ENCODE results near the gene ISLR2.

The ISLR2 gene

DNA sequence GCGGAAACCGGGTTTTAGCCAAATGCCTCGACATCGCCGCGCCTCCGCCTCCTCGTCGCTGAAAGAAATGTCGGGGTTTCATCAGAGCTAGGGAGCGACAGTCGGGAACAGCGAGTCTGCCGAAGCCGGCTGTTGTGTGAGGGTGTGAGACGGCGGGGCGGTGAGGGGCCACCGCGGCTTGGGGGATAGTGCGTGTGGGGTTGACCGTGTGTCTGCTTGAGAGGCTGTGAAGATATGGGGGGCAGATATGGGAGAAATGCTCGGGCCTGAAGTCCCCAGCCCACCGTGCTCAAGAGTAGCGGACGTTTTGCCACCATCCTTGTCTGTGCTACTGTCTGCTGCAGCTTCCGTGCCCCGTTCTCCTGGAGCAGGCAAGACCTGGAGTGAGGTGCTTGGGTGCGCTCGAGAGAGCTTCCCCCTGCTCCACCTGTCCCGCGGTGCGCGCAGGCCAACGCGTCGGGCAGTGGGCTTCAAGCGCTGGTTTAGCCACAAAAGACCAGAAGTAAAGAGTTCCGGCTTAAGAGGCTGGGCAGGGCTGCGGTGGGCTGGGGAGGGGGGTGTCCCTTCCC lies 716 bp upstream of the ISLR2 start:
- DNase-seq (ENCODE audit: low read depth) = no peak

DNA sequence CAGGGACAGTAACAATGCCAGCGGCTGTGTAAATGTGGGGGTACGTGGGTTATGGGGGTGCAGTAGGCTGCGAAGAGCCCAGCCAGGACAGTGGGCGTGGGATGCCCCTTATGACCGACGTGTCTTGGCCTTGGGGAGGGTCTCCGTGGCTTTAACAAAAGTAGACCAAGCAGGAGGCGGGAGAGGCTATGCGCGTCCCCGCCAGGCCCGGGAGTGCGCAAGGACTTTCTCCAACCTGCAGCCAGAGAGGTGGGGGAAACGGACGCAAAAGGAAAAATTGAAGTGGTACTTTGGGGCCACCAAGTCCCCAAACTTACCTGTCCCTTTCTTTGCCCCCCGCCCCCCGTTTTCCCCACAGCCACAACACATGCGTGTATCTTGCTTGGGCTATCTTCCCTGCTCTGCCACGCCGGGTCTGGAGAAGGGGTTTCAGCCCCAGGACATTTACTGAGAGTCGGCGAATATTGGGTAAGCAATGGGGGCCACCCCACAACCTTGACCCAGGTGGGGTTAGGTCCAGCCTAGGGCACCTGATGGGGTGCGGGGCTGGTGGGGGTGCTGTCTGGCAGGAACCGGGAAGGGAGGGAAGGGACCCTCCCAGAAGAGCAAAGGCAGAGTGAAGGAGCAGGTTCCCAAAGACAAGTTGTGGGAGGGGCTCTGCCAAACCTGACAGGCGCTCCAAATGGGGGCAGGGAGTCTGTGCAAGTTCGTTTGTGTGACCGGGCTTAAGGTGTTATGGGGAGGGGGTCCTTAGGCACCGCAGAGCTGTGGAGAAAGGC lies 652 bp downstream of the ISLR2 start:
- DNase-seq (ENCODE audit: low read depth) = no peak

DNA sequence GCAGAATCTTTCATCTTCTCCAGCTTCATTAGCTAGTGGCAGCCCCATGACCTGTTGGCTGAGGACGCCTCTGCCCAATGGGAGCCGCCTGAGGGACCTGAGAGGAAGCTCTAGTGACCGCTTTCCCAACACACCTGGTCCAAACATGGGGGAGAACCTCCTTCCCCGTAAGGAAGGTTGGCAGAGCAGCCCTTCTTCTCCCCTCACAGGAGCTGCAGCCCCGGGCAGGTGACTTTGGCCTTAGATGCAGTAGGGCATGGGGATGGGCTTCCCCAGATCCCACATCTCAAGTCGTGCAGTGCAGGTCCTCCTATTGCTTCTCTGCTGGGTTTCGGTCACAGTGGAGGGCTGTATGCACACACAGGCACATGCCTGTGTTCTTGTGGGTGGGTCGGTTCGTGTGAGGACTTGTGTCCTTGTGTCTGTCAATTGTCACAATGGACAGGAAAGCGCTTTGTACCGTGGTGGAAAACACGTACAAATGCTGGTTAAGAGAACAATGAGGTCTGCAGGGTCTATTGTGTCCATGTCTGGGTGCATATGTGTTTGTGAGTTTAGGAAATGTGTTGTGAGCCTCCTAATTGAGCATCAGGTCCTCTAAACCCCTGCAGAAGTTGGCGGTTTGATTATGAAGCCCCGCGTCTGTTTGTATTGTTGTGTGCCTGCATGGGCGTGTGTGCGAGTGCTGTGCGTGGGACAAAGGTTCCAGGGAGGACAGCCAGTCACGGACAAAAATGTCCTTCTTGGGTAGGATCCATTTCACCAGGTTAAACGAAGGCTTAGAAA lies 1.4 kb downstream of the ISLR2 start:
- no peak for DNase-seq (ENCODE audit: low read depth)

DNA sequence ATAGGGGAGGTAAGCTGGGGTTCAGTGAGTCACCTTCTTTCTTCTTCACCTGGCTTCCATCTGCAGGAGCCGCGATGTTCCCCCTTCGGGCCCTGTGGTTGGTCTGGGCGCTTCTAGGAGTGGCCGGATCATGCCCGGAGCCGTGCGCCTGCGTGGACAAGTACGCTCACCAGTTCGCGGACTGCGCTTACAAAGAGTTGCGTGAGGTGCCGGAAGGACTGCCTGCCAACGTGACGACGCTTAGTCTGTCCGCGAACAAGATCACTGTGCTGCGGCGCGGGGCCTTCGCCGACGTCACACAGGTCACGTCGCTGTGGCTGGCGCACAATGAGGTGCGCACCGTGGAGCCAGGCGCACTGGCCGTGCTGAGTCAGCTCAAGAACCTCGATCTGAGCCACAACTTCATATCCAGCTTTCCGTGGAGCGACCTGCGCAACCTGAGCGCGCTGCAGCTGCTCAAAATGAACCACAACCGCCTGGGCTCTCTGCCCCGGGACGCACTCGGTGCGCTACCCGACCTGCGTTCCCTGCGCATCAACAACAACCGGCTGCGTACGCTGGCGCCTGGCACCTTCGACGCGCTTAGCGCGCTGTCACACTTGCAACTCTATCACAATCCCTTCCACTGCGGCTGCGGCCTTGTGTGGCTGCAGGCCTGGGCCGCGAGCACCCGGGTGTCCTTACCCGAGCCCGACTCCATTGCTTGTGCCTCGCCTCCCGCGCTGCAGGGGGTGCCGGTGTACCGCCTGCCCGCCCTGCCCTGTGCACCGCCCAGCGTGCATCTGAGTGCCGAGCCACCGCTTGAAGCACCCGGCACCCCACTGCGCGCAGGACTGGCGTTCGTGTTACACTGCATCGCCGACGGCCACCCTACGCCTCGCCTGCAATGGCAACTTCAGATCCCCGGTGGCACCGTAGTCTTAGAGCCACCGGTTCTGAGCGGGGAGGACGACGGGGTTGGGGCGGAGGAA lies 2.6 kb downstream of the ISLR2 start:
- no peak for DNase-seq (ENCODE audit: low read depth)

GRCh38 chr15:74133694-74134386 lies 3.5 kb downstream of the ISLR2 start:
- DNase-seq (ENCODE audit: low read depth) = no peak

DNA sequence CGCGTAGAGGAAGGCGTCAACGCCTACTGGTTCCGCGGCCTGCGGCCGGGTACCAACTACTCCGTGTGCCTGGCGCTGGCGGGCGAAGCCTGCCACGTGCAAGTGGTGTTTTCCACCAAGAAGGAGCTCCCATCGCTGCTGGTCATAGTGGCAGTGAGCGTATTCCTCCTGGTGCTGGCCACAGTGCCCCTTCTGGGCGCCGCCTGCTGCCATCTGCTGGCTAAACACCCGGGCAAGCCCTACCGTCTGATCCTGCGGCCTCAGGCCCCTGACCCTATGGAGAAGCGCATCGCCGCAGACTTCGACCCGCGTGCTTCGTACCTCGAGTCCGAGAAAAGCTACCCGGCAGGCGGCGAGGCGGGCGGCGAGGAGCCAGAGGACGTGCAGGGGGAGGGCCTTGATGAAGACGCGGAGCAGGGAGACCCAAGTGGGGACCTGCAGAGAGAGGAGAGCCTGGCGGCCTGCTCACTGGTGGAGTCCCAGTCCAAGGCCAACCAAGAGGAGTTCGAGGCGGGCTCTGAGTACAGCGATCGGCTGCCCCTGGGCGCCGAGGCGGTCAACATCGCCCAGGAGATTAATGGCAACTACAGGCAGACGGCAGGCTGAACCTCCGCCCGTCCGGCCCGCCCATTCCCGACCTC lies 4.1 kb downstream of the ISLR2 start:
- DNase-seq (ENCODE audit: low read depth) = no peak

DNA sequence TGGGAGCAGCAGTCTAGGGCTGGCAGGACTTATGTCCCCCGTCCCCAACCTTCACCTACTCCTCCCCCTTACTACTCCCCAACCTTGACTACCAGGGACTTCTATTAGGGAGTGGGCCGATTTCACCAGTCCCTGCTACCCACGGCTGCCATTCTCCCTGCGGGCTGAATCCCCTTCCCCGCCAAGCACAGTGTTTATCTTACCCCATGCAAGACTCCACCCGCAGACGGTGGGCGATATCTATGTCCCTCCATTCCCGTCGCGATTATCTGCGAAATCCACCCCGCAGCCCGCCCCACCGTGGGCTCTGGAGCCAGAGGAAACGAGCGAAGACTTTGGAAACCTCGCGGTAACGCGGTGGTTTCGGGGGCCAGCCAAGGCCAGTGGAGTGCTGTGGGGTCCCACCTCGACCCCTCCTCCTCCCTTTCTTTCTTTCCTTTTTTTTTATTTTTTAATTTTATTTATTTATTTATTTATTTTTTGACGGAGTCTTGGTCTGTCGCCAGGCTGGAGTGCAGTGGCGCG lies 4.7 kb downstream of the ISLR2 start:
- no peak for DNase-seq (ENCODE audit: low read depth)

DNA sequence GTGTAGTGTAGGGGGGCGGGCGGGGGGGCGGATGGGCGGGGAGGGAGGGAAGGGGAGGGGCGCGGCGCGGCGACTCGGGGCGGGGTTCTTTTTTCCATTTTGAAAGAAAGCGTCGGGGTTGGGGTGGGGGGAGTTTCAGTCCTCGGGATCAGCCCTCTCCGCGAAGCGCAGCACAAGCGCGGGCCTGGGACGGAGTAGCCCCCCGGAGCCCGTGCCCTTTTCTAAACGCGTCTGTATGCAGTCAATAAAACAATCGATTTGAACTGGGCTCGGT lies 6.1 kb downstream of the ISLR2 start:
- DNase-seq (ENCODE audit: low read depth) = no peak

- DNase-seq (ENCODE audit: low read depth) = no peak
Measured at GRCh38 chr15:74136814-74137536, 6.6 kb downstream of the ISLR2 start.

GRCh38 chr15:74137537-74137894 lies 7.1 kb downstream of the ISLR2 start:
- no peak for DNase-seq (ENCODE audit: low read depth)

- DNase-seq (ENCODE audit: low read depth) = no peak
Measured at GRCh38 chr15:74138642-74139041, 8.3 kb downstream of the ISLR2 start.

DNA sequence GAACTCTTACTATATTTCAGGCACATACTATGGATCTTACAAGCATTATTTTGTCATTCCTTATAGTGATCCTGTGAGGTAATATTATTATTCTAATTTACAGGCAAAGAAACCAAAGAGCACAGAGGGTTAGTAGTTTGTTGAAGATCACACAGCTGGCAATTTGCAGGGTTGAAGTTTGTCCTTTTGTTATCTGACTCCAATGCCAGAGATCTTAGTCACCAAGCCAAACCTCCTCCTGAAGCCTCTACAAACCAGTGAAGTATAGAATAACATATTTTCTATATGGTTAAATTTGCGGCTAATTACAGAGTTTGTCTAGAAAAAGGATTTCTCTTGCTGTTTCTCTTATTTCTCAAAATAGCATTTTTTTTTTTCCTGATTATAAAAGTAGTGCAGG lies 11.2 kb downstream of the ISLR2 start:
- peak; percentile 17 for DNase-seq (ENCODE audit: low read depth)

- no peak for DNase-seq (ENCODE audit: low read depth)
Measured at GRCh38 chr15:74144153-74144775, 13.9 kb downstream of the ISLR2 start.

DNA sequence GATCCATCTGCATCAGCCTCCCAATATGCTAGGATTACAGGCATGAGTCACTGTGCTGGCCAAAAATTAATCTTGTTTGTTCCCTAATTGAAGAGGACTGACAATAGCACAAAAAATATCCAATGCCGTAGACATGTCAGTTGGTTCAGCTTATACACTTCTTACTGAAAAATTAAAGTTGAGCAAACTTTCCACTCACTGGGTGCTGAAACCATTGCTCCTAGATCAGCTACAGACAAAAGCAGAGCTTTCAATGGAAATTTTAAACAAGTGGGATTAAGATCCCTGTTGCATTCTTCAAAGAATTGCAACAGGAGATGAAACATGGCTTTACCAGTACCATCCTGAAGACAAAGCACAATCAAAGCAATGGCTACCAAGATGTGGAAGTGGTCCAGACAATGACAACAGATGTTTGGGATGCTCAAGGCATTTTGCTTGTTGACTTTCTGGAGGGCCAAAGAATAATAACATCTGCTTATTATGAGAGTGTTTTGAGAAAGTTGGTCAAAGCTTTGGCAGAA lies 16.0 kb downstream of the ISLR2 start:
- no peak for DNase-seq (ENCODE audit: low read depth)

- DNase-seq (ENCODE audit: low read depth) = no peak
Measured at GRCh38 chr15:74147051-74147450, 16.7 kb downstream of the ISLR2 start.

- DNase-seq (ENCODE audit: low read depth) = no peak
Measured at GRCh38 chr15:74155766-74156417, 25.5 kb downstream of the ISLR2 start.

- DNase-seq (ENCODE audit: low read depth) = no peak
Measured at GRCh38 chr15:74156678-74157411, 26.5 kb downstream of the ISLR2 start.
